ENCODE measurements around the gene SPNS2.

GRCh38 chr17:4558347-4558971 lies 59.8 kb downstream of the SPNS2 start:
- no peak for TF ChIP-seq ARNTL (CRISPR knock-in tag; IDR thresholded peaks at IDR 0.05; ENCODE audit: borderline replicate concordance, low read depth)
- TF ChIP-seq ZFP30 (CRISPR knock-in tag; IDR thresholded peaks at IDR 0.05): no peak
- TF ChIP-seq TOX (CRISPR knock-in tag; IDR thresholded peaks at IDR 0.05; ENCODE audit: borderline replicate concordance): no peak
- TF ChIP-seq CREB5 (CRISPR knock-in tag; IDR thresholded peaks at IDR 0.05; ENCODE audit: low read depth): no peak
- no peak for TF ChIP-seq PATZ1 (CRISPR knock-in tag; IDR thresholded peaks at IDR 0.05; ENCODE audit: borderline replicate concordance)
- TF ChIP-seq OSR1 (CRISPR knock-in tag; IDR thresholded peaks at IDR 0.05): no peak
- TF ChIP-seq PPARA (CRISPR knock-in tag; IDR thresholded peaks at IDR 0.05; ENCODE audit: borderline replicate concordance): no peak
- no peak for TF ChIP-seq CSRNP3 (CRISPR knock-in tag; IDR thresholded peaks at IDR 0.05)
- TF ChIP-seq ESRRG (CRISPR knock-in tag; IDR thresholded peaks at IDR 0.05): no peak
- TF ChIP-seq POU6F1 (CRISPR knock-in tag; IDR thresholded peaks at IDR 0.05; ENCODE audit: borderline replicate concordance, low read depth): no peak
